Sigmoid colon (tissue), 4 donors: ENCODE results near the gene PRKN.

Experiments used
- CTCF ChIP-seq, 4 experiments: fragments of 450-650 bp in 3 of 4; fragments of 200-600 bp in 1 of 4; IDR thresholded peaks; one replicate each; pipeline ENCODE4 v1.5.1; 2016 to 2019; ENCODE audit warnings: antibody characterized with exemption in 4 of 4, mild to moderate bottlenecking in 3 of 4, moderate library complexity in 2 of 4
- EP300 ChIP-seq, 4 donors: sonication (generic); formaldehyde crosslinking; IDR thresholded peaks; one replicate each; pipeline ENCODE4 v1.6.1; 2017; ENCODE audit warnings: antibody characterized with exemption in 4 of 4
- POLR2A ChIP-seq, 2 donors: fragments of 450-650 bp; IDR thresholded peaks; one replicate each; pipeline ENCODE4 v1.6.1; 2016; ENCODE audit warnings: antibody characterized with exemption in 2 of 2, mild to moderate bottlenecking in 2 of 2, moderate library complexity in 2 of 2
- POLR2AphosphoS5 ChIP-seq, 4 donors: sonication (generic); formaldehyde crosslinking; IDR thresholded peaks; one replicate each; pipeline ENCODE4 v1.6.1; 2017; ENCODE audit warnings: antibody characterized with exemption in 4 of 4

GRCh38 chr6:162528538-162528937 is 199.0 kb downstream of the PRKN start:
- no peak for TF ChIP-seq CTCF (IDR thresholded peaks at IDR 0.05)
- TF ChIP-seq EP300 (IDR thresholded peaks at IDR 0.05) = no peak
- no peak for TF ChIP-seq POLR2A (IDR thresholded peaks at IDR 0.05)
- no peak for TF ChIP-seq POLR2AphosphoS5 (IDR thresholded peaks at IDR 0.05)
